Measurements from ENCODE around the gene LRMDA. TPM values are rescaled to one million over a fixed set of nuclear protein-coding genes. Genes with fewer than 3 reads are reported as not detected.

Gene LRMDA
- total RNA-seq, 1 donor from 2014 or later, result not detected

DNA sequence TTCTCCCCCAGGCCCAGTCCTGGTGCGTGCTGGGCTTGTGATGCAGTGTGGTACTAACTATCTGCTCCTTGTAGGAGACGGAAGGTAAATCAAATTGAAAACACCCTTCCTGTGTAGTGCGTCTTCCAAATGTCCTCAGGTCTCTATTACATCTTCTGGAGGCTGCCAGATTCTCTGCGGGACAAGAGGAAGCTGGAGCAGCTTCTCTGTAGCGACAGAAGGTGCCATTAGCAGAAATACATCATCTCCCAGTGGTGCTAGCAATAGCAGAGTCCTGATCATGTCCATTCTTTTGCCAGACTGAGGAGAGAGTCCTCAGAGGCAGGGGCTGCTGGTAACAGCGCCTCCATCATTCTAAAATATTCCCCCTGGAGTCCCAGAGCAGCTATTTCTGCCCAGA lies 675.2 kb downstream of the LRMDA start:
- H3K4me1 Mint-ChIP-seq, result no peaks in the 10 kb centered on the region
- H3K4me3 Mint-ChIP-seq, result no peak overlapping the region
- H3K27me3 Mint-ChIP-seq, result no peaks in the 10 kb centered on the region
- H3K9me3 Mint-ChIP-seq, result no peaks in the 10 kb centered on the region
- H3K27ac Mint-ChIP-seq, result no peak overlapping the region
- TF ChIP-seq, protein P1, sequence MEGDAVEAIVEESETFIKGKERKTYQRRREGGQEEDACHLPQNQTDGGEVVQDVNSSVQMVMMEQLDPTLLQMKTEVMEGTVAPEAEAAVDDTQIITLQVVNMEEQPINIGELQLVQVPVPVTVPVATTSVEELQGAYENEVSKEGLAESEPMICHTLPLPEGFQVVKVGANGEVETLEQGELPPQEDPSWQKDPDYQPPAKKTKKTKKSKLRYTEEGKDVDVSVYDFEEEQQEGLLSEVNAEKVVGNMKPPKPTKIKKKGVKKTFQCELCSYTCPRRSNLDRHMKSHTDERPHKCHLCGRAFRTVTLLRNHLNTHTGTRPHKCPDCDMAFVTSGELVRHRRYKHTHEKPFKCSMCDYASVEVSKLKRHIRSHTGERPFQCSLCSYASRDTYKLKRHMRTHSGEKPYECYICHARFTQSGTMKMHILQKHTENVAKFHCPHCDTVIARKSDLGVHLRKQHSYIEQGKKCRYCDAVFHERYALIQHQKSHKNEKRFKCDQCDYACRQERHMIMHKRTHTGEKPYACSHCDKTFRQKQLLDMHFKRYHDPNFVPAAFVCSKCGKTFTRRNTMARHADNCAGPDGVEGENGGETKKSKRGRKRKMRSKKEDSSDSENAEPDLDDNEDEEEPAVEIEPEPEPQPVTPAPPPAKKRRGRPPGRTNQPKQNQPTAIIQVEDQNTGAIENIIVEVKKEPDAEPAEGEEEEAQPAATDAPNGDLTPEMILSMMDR (IDR thresholded peaks at IDR 0.05), result no peak
- H3K36me3 Mint-ChIP-seq (ENCODE audit: low read depth), result no peaks in the 10 kb centered on the region
- intact Hi-C loops (cut with micrococcal nuclease), result no loop called here
- POLR2A ChIA-PET, result no interaction called here
- no peak for ATAC-seq (ENCODE audit: low read depth)
- CTCF ChIA-PET, result no interaction called here
- DNase-seq, result no peak

GRCh38 chr10:76108563-76109359 lies 677.3 kb downstream of the LRMDA start:
- DNase-seq, result no peak
- Mint-ChIP-seq H3K4me1 (no peaks in the 10 kb centered on the region), H3K27ac (no peak overlapping the region), H3K36me3 (ENCODE audit: low read depth) (no peaks in the 10 kb centered on the region), H3K27me3 (no peaks in the 10 kb centered on the region), H3K9me3 (no peaks in the 10 kb centered on the region), H3K4me3 (no peak overlapping the region)
- POLR2A ChIA-PET, result no interaction called here
- intact Hi-C loops (cut with micrococcal nuclease), result no loop called here
- TF ChIP-seq, protein P1 (IDR thresholded peaks at IDR 0.05), result no peak
- CTCF ChIA-PET, result no interaction called here
- ATAC-seq (ENCODE audit: low read depth), result no peak

- Mint-ChIP-seq H3K4me3 (no peak overlapping the region), H3K9me3 (no peaks in the 10 kb centered on the region), H3K27me3 (no peaks in the 10 kb centered on the region), H3K27ac (no peak overlapping the region), H3K36me3 (ENCODE audit: low read depth) (no peaks in the 10 kb centered on the region), H3K4me1 (no peaks in the 10 kb centered on the region)
- DNase-seq, result no peak
- CTCF ChIA-PET, result no interaction called here
- POLR2A ChIA-PET, result no interaction called here
- TF ChIP-seq, protein P1 (IDR thresholded peaks at IDR 0.05), result no peak
- intact Hi-C loops (cut with micrococcal nuclease), result no loop called here
- ATAC-seq (ENCODE audit: low read depth), result no peak
These were observed 680.0 kb downstream of the LRMDA start for GRCh38 chr10:76111404-76111803.

- Mint-ChIP-seq H3K9me3 (no peaks in the 10 kb centered on the region), H3K27me3 (no peaks in the 10 kb centered on the region), H3K4me1 (no peaks in the 10 kb centered on the region), H3K36me3 (ENCODE audit: low read depth) (no peaks in the 10 kb centered on the region), H3K4me3 (no peak overlapping the region), H3K27ac (no peak overlapping the region)
- intact Hi-C loops (cut with micrococcal nuclease), result no loop called here
- ChIA-PET CTCF (no interaction called here), POLR2A (no interaction called here)
- DNase-seq, result no peak
- TF ChIP-seq, protein P1 (IDR thresholded peaks at IDR 0.05), result no peak
- no peak for ATAC-seq (ENCODE audit: low read depth)
These were observed 680.8 kb downstream of the LRMDA start for GRCh38 chr10:76111986-76112825.

- ChIA-PET POLR2A (no interaction called here), CTCF (no interaction called here)
- Mint-ChIP-seq H3K4me3 (no peak overlapping the region), H3K36me3 (ENCODE audit: low read depth) (no peaks in the 10 kb centered on the region), H3K27ac (no peak overlapping the region), H3K4me1 (no peaks in the 10 kb centered on the region), H3K27me3 (no peaks in the 10 kb centered on the region), H3K9me3 (no peaks in the 10 kb centered on the region)
- intact Hi-C loops (cut with micrococcal nuclease), result no loop called here
- DNase-seq (no peak), ATAC-seq (ENCODE audit: low read depth) (no peak)
- TF ChIP-seq, protein P1 (IDR thresholded peaks at IDR 0.05), result no peak
These were observed 681.4 kb downstream of the LRMDA start for GRCh38 chr10:76112826-76113150.

Data from activated B cell treated with CpG ODN at 0.5 μM for 24 hours (primary cell).